GM21390 (cell line): Measurements from ENCODE around the gene ARSG.
"Not testable (repeated sequence)": the region's sequence is repeated elsewhere in the genome, so short reads cannot be mapped to it uniquely, and the experiment has no call there.

Experiments used
- ATAC-seq: cut with Tn5 transposase; IDR thresholded peaks from one replicate; pipeline ENCODE4 v1.9.1; 2021; ENCODE audit not compliant: unreplicated experiment

Gene ARSG

DNA sequence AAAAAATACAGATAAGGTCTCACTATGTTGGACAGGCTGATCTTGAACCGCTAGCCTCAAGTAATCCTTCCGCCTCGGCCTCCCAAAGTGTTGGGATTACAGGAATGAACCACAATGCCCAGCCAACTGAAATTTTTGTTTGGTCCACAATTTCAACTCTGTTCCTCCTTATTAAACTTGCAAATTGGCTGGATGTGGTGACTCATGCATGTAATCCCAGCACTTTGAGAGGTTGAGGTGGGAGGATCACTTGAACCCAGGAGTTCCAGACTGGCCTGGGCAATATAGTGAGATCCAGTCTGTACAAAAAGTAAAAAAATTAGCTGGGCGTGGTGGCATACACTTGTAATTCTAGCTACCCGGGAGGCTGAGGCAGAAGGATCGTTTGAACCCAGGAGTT is 13.4 kb downstream of the ARSG start:
- no peak for ATAC-seq

GRCh38 chr17:68305142-68305541 is 13.8 kb downstream of the ARSG start:
- ATAC-seq: no peak

DNA sequence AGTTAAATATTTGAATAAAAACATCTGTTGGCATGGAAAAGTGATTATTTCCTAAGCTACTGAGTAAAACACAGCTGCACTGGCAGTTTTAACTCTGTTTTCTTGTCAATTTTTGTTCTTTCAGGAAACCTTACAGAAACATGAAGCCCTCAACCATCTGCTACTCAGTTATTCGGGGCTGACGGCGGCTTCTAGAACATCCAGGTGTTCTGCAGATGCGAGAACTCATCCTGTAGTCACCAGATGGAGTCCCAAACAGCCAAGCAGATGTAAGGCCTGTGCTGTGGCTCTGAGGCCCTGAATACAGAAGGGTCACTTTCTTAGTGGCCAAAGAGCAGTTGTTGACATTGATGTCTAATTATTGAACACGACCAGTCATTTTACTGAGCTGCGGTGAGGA is 15.5 kb downstream of the ARSG start:
- ATAC-seq: no peak

GRCh38 chr17:68307443-68307842 is 16.1 kb downstream of the ARSG start:
- ATAC-seq: no peak

GRCh38 chr17:68308486-68308885 is 17.2 kb downstream of the ARSG start:
- not testable (repeated sequence) for ATAC-seq

GRCh38 chr17:68309066-68309670 is 17.9 kb downstream of the ARSG start:
- not testable (repeated sequence) for ATAC-seq

- ATAC-seq: no peak
These were observed 18.9 kb downstream of the ARSG start for GRCh38 chr17:68310152-68310551.

- no peak for ATAC-seq
These were observed 23.7 kb downstream of the ARSG start for GRCh38 chr17:68314916-68315535.

GRCh38 chr17:68315930-68316329 is 24.6 kb downstream of the ARSG start:
- ATAC-seq: no peak

GRCh38 chr17:68317458-68317857 is 26.2 kb downstream of the ARSG start:
- ATAC-seq: no peak

DNA sequence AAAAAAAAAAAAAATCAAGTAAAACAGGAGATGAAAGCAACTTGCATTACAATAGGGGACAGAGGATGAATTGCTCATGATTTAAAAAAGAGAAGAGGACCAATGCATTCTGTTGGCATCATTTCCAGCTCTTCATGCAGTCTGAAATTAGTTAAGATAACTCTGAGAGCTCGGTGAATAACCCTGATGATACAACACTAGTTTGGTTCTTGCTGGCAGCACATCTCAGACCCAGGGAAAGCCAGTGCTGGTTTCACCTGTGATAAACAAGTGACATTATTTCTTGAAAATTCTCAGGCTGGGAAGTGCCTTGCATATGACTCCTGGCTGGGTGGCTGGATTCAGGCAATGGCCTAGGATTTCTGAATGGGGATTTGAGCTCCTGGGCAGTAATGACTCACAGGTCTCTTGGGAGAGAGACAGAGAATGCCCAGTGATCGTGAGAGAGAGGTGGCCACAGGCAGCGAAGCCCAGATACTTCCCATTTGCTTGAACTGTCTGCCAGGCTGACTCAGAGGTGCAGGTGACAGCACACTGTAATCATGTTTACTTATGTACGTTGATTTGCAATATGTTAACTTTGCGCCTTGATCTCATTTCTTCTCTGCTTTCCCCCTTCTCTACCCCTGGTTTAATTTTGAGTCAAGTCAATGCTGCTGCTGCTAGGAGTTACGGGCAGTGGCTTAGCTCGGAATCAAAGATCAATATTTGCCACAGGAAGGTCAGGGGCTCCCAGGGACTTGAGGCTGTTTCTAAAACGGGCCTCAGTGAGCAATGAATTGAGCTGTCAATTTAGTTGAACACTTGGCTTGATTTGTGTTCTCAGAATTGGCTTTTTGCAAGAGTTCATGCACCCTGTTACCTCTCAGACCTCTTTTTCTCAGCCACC is 27.1 kb downstream of the ARSG start:
- ATAC-seq: no peak

- ATAC-seq: no peak
These were observed 28.3 kb downstream of the ARSG start for GRCh38 chr17:68319410-68320162.

DNA sequence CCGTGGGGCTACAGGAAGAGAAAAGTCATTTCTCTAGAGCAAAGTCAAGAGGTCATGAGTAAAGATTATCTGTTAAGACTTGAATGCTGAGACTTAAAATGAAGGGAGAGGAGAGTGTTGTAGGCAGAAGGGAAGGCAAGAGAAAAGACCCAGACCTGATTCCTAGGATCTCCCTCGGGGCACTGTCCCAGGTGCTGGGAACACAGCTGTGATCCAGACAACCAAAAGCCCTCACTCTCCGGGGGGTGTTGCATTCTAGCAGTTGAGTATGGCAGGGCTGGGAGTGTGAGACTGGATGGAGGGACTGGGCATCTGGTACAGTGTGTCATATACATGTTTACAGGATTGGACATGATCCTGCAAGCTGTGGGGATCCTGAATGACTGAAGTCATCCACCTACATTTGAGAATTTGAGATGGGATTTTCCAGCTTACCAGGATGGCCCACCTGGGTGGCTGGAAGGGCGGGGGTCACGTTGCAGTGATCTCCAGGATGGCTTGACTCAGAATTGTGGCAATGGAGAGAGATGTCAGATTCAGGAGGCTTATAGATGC is 29.1 kb downstream of the ARSG start:
- ATAC-seq: no peak

- no peak for ATAC-seq
These were observed 29.8 kb downstream of the ARSG start for GRCh38 chr17:68320943-68321555.

DNA sequence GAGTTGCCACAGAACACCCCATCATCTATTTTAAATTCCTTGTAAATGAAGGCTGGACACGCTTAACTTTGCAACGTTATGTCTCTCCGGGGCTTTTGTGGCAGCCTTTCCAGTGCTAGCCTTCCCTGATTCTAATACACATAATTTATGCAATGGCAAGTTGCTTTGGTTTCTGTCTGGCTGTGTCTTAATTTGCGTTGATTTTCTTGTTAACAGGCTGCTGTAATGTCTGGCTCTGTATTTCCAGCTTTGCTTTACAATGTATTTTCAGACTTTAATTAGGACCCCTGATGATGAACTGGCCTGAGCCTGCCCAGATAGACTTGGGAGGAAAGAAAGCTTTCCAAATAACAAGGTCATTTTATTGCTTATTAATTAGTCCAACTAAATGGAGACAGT is 30.3 kb downstream of the ARSG start:
- no peak for ATAC-seq

DNA sequence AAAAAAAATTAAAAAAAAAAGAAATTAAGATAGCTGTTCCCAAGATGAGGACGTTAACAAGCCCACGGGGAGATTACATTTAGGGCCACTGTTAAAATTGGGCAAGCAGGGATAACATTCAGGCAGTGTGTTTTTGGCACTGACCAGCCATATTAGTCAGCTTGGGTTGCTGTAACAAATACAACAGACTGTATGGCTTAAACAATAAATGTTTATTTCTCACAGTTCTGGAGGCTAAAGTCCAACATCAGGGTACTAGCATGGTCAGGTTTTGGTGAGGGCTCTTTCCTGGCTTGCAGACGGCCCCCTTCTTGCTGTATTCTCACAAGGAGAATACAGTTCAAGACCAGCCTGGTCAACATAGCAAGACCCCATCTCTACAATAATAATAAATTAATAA is 31.3 kb downstream of the ARSG start:
- no peak for ATAC-seq

- no peak for ATAC-seq
These were observed 32.8 kb downstream of the ARSG start for GRCh38 chr17:68324114-68324513.

DNA sequence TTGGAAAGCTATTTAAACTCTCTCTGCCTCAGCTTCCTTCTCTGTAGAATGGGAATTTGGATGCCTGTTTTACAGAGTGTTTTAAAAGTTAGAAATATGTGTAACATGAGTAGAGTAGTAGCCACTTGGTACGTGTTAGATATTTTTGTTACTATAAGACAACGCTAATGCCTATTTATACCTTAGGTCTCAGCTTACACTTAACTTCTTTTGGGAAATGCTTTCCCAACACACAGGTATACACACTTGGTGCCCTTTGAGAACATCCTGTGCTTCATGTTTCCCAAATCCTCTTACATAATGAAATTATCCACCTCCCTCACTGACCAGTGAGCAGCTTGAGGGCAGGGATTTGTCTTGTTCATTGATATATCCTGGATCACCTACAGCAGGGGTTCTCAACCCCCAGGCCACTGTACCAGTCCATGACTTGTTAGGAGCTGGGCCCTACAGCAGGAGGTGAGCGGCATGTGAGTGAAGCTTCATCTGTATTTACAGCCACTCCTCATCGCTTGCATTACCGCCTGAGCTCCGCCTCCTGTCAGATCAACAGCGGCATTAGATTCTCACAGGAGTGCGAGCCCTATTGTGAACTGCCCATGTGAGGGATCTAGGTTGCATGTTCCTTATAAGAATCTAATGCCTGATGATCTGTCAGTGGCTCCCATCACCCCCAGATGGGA is 33.5 kb downstream of the ARSG start:
- ATAC-seq: no peak

- no peak for ATAC-seq
These were observed 34.7 kb downstream of the ARSG start for GRCh38 chr17:68325961-68326360.

DNA sequence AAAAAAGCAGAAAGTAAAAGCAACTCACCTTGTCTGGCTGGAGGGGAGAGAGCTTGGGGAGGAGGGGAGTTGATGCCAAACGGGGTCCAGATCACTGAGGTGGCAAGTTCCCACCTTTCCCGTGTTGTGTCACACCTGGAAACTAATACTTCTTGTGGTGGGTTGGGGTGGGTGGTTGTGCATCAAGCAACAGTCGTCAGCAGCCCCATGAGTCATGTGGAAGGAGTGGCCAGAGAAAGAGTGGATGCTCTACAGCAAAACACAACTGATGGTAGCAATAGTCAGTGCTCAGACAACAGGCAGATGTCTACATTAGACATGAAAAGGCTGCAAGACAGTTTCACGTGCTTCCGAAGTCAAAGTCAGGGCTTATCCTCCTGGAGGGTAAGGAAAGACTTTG is 35.4 kb downstream of the ARSG start:
- no peak for ATAC-seq
